ENCODE data around the gene ZNF716.
"Not testable (repeated sequence)": the region's sequence is repeated elsewhere in the genome, so short reads cannot be mapped to it uniquely, and the experiment has no call there.

Gene ZNF716

GRCh38 chr7:57427146-57427545 is 22.8 kb upstream of the ZNF716 start:
- DNase-seq, result no peak

GRCh38 chr7:57427594-57427993 is 22.4 kb upstream of the ZNF716 start:
- DNase-seq, result no peak

- DNase-seq, result no peak
These were observed 17.4 kb upstream of the ZNF716 start for GRCh38 chr7:57432583-57432982.

- no peak for DNase-seq
These were observed 12.4 kb upstream of the ZNF716 start for GRCh38 chr7:57437581-57437980.

- DNase-seq, result no peak
These were observed 11.7 kb upstream of the ZNF716 start for GRCh38 chr7:57438244-57438643.

GRCh38 chr7:57443567-57443966 is 6.4 kb upstream of the ZNF716 start:
- DNase-seq, result no peak

- not testable (repeated sequence) for DNase-seq
These were observed 19.3 kb downstream of the ZNF716 start for GRCh38 chr7:57469186-57469828.

GRCh38 chr7:57480304-57480703 is 30.3 kb downstream of the ZNF716 start:
- DNase-seq, result not testable (repeated sequence)

GRCh38 chr7:57485022-57485421 is 35.0 kb downstream of the ZNF716 start:
- DNase-seq, result not testable (repeated sequence)

- DNase-seq, result no peak
These were observed 38.0 kb downstream of the ZNF716 start for GRCh38 chr7:57487957-57488356.

- not testable (repeated sequence) for DNase-seq
These were observed 45.1 kb downstream of the ZNF716 start for GRCh38 chr7:57495111-57495510.

GRCh38 chr7:57496395-57496794 is 46.4 kb downstream of the ZNF716 start:
- no peak for DNase-seq

- no peak for DNase-seq
These were observed 55.2 kb downstream of the ZNF716 start for GRCh38 chr7:57505176-57505575.

All from NCI-H187 treated with DMSO at 0.1 percent for 48 hours (cell line).